D341Med (cell line): ENCODE results near the gene SPARC.

Experiments
- DNase-seq: peaks from one replicate; pipeline ENCODE4 v3.0.0; 2012; ENCODE audit warnings: low spot score

SPARC gene

GRCh38 chr5:151659001-151659754, 27.5 kb downstream of the SPARC start:
- DNase-seq = peak; percentile 86

- DNase-seq = no peak
These were observed 29.6 kb downstream of the SPARC start for GRCh38 chr5:151657114-151657513.

- no peak for DNase-seq
These were observed 30.4 kb downstream of the SPARC start for GRCh38 chr5:151656311-151656710.

GRCh38 chr5:151651997-151652645, 34.6 kb downstream of the SPARC start:
- peak; percentile 84 for DNase-seq

GRCh38 chr5:151648988-151649387, 37.7 kb downstream of the SPARC start:
- DNase-seq = peak; percentile 66

- DNase-seq = no peak
These were observed 38.6 kb downstream of the SPARC start for GRCh38 chr5:151648089-151648488.

GRCh38 chr5:151647320-151647861, 39.3 kb downstream of the SPARC start:
- no peak for DNase-seq

- DNase-seq = no peak
These were observed 40.4 kb downstream of the SPARC start for GRCh38 chr5:151646334-151646733.

GRCh38 chr5:151643388-151643787, 43.3 kb downstream of the SPARC start:
- no peak for DNase-seq

- no peak for DNase-seq
These were observed 44.1 kb downstream of the SPARC start for GRCh38 chr5:151642472-151643140.

- DNase-seq = no peak
These were observed 48.1 kb downstream of the SPARC start for GRCh38 chr5:151638619-151639018.

GRCh38 chr5:151637676-151638075, 49.0 kb downstream of the SPARC start:
- DNase-seq = no peak

GRCh38 chr5:151633892-151634291, 52.8 kb downstream of the SPARC start:
- no peak for DNase-seq

GRCh38 chr5:151632941-151633340, 53.8 kb downstream of the SPARC start:
- DNase-seq = no peak

GRCh38 chr5:151632524-151632923, 54.2 kb downstream of the SPARC start:
- DNase-seq = no peak

- DNase-seq = no peak
These were observed 54.8 kb downstream of the SPARC start for GRCh38 chr5:151631941-151632340.

- no peak for DNase-seq
These were observed 56.6 kb downstream of the SPARC start for GRCh38 chr5:151630088-151630487.

- DNase-seq = no peak
These were observed 58.4 kb downstream of the SPARC start for GRCh38 chr5:151628112-151628823.

- no peak for DNase-seq
These were observed 59.1 kb downstream of the SPARC start for GRCh38 chr5:151627650-151628049.

- DNase-seq = no peak
These were observed 61.4 kb downstream of the SPARC start for GRCh38 chr5:151625285-151625684.

GRCh38 chr5:151624476-151624875, 62.2 kb downstream of the SPARC start:
- DNase-seq = no peak
